NB4 (cell line): Measurements from ENCODE around the gene CACYBP.
"Not testable (repeated sequence)": the region's sequence is repeated elsewhere in the genome, so short reads cannot be mapped to it uniquely, and the experiment has no call there.

Experiments
- DNase-seq: peaks from one replicate; pipeline ENCODE4 v3.0.0; 2010; ENCODE audit warnings: low read depth
- H3K4me3 ChIP-seq: one replicate; pipeline ENCODE4 v1.5.1; 2011; ENCODE audit warnings: mild to moderate bottlenecking, low read depth, low read length, moderate library complexity
- CTCF ChIP-seq: IDR thresholded peaks from one replicate; pipeline ENCODE4 v1.5.1; 2012; ENCODE audit warnings: low read depth, low read length
- MYC ChIP-seq: IDR thresholded peaks from 2 replicates; pipeline ENCODE4 v1.6.1; 2011; ENCODE audit warnings: low read depth, low read length
- POLR2A ChIP-seq: IDR thresholded peaks from 2 replicates; pipeline ENCODE4 v1.6.1; 2011; ENCODE audit warnings: mild to moderate bottlenecking; ENCODE audit not compliant: insufficient read length; ENCODE audit errors: extremely low read depth
- TF ChIP-seq, protein P1 (sequence below): IDR thresholded peaks from 2 replicates; pipeline ENCODE4 v1.6.1; 2011; ENCODE audit warnings: low read depth, low read length

Gene CACYBP

GRCh38 chr1:175019524-175019923 is 19.8 kb downstream of the CACYBP start:
- no peak overlapping the region for H3K4me3 ChIP-seq
- no peak for DNase-seq
- TF ChIP-seq MYC: no peak
- no peak for TF ChIP-seq CTCF
- TF ChIP-seq, protein P1, sequence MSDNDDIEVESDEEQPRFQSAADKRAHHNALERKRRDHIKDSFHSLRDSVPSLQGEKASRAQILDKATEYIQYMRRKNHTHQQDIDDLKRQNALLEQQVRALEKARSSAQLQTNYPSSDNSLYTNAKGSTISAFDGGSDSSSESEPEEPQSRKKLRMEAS: no peak
- no peak for TF ChIP-seq POLR2A

DNA sequence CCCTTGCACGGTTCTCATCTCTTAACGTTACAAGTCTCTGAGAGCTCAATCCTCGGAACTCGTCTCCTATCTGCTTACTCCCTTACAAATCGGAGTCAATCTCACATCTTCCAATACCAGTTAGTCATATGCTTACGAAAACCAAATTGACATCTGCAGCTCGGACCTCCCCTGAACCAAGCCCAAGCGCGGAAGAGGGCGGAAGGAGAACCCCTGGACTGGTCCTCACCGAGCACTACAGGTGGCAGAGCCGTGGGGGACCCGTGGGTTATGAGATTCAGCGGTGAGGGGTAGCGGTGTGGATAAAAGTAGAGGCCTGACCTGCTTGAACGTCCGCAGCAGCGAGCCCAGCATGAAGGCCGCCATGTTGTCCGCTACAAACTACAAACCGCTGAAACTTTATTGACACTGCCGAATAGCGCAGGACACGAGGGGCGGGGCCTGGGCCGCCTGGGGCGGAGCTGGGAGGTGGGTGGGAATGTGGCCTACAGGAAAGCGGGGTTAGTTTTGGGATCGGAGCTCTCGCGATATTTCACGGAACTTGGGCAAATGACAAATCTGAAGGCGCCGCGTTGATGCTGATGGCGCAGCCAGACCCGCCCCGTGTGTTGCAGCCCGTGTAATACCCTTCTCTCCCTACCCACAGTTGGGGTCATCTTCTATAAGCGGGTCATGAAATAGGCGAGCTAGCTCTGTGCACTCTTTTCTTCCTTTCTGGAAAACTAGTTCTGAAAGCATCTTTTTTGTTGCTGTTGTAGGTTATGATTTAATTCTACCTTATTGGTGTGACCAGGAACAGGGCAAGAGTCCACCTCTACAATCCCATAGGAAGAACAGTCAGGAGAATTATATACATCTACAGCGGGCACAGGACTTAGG is 23.5 kb downstream of the CACYBP start, which contains the start of gene MRPS14:
TSS of gene MRPS14 (minus strand) at position 383 of the 879 bp plus-strand sequence. CDS start at position 366, 17 bp downstream.
- H3K4me3 ChIP-seq: peak within 1 kb of the TSS; percentile 100
- peak; percentile 98 for DNase-seq
- TF ChIP-seq MYC (peak; percentile 90), POLR2A (peak; percentile 83), CTCF (no peak)
- TF ChIP-seq, protein P1: peak; percentile 74

DNA sequence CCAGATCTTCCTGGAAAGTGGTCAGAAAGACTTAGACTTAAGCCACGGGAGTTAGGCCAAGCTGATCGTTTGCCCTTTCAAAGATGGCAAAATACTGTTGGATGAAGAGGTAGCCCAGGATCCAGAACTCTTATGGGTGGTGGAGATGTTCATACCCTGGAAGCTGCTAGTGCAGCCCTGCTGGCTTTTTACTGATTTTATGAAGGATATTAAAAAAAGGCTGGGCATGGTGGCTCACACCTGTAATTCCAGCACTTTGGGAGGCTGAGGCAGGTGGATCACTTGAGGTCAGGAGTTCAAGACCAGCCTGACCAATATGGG is 24.1 kb downstream of the CACYBP start:
- peak overlapping the region; percentile 100 for H3K4me3 ChIP-seq
- DNase-seq: not testable (repeated sequence)

DNA sequence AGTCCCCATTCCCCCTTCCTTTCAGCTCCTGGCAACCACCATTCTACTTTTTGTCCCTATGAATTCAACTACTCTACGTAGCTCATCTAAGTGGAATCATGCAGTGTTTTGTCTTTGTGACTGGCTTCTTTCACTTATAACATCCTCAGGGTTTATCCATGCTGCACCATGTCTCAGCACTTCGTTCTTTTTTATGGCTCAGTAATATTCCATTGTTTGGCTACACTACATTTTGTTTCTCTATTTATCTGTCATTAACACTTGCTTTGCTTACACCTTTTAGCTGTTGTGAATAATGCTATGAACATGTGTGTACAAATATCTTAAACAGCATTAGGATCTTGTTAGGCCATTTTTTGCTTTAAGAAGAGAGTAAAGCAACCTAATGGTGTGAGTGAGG is 25.0 kb downstream of the CACYBP start:
- TF ChIP-seq, protein P1: no peak
- H3K4me3 ChIP-seq: no peak overlapping the region
- DNase-seq: no peak

- DNase-seq: no peak
- no peak for TF ChIP-seq POLR2A
- TF ChIP-seq, protein P1: no peak
- no peak for TF ChIP-seq MYC
- TF ChIP-seq CTCF: no peak
- no peak overlapping the region for H3K4me3 ChIP-seq
These were observed 34.2 kb downstream of the CACYBP start for GRCh38 chr1:175033953-175034352.

- no peak for DNase-seq
- no peak overlapping the region for H3K4me3 ChIP-seq
- TF ChIP-seq MYC (no peak), POLR2A (no peak), CTCF (no peak)
- TF ChIP-seq, protein P1: no peak
These were observed 35.0 kb downstream of the CACYBP start for GRCh38 chr1:175034775-175035174.

- TF ChIP-seq, protein P1: no peak
- TF ChIP-seq CTCF: no peak
- DNase-seq: no peak
- H3K4me3 ChIP-seq: no peak overlapping the region
These were observed 36.1 kb downstream of the CACYBP start for GRCh38 chr1:175035865-175036264.
